ENCODE measurements around the gene PACSIN2. TPM values are rescaled to one million over a fixed set of nuclear protein-coding genes. Genes with fewer than 3 reads are reported as not detected.

Gene PACSIN2
- total and polyA plus RNA-seq, 10 of the 15 experiments (the other 5 are each of a cell fraction or from before 2014, with no cell fraction given) = 0.93 to 78.7 (median 46.8) TPM

DNA sequence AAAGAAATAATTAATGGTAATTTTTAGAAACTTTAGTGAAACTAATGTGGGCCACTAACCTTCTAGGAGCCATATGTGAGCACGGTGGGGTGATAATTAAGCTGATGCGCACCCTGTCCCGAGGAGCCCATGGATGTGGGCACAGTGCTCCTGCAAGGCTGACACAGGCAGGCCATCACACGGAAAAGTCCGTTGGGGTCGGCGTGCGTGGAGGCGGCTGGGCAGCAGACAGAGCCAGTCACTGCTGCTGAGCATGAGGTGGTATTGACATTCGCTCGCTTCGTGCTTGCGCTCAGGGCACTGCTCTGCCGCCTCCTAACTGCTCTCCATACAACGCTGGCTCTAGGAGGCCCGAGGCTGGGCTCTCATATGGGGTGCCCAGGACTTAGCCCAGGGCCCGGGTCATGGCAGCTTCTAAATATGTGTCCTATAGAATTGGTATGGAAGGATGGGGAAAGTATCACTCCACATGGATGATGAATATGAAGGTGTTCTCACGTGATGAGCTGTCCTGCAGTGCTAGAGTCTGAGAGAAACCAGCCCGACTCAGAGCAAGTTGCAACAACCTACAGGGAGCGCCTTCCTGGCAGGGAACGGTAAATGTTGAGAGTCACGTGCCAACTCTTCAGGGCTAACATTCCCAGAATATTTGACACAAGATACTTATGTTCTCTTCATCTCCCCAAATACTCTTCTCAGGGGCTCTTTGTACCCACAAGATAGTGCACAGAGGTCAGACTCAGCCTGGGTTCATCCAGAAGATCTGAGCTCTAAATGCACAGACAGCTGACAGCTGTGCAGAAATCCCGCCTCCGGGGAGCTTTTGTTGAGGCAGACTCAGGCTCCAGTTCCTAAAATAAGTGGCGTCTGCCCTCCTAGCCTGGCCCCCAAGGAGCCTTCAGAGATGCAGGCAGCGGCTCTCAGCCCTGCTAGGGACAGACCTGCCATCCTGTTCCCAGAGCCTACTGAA is 107.3 kb downstream of the PACSIN2 start:
- Histone ChIP-seq H3K4me1 (ENCODE audit: control insufficient read depth, insufficient read depth, low read length) (no peaks in the 10 kb centered on the region; the same call in 1 of the 2 replicates), H3K36me3 (ENCODE audit: control insufficient read depth in 2 of 2, insufficient read depth in 2 of 2, low read length in 1 of 2) (peaks cover 27 to 39% of the 10 kb centered on the region in 2 experiments; a peak in 3 of 4 replicates), H3K9ac (ENCODE audit: control insufficient read depth, insufficient read depth, low read length) (no peak overlapping the region), H3K4me3 (no peak overlapping the region), H3K27me3 (replicated peaks in 1 of 2; ENCODE audit: control insufficient read depth in 2 of 2, insufficient read depth in 2 of 2, low read length in 1 of 2) (no peaks in the 10 kb centered on the region), H3K9me3 (replicated peaks; ENCODE audit: control insufficient read depth, insufficient read depth, low read length) (no peaks in the 10 kb centered on the region), H3K27ac (ENCODE audit: control insufficient read depth, insufficient read depth) (no peak overlapping the region), H3K79me2 (ENCODE audit: control insufficient read depth, insufficient read depth, low read length) (peaks cover 5% of the 10 kb centered on the region), H3K4me2 (ENCODE audit: control insufficient read depth, insufficient read depth) (no peak overlapping the region), H2AFZ (ENCODE audit: control insufficient read depth, low read depth, low read length) (no peak overlapping the region), H4K20me1 (ENCODE audit: control insufficient read depth, insufficient read depth) (no peaks in the 10 kb centered on the region; the same call in 1 of the 2 replicates)
- TF ChIP-seq YBX1 (IDR thresholded peaks at IDR 0.05) (no peak), SMAD1 (IDR thresholded peaks at IDR 0.05; ENCODE audit: low read depth, partially characterized antibody) (no peak), BACH1 (IDR thresholded peaks at IDR 0.05; ENCODE audit: borderline replicate concordance) (no peak), RFX5 (IDR thresholded peaks at IDR 0.05; ENCODE audit: low read depth, low read length) (no peak), RB1 (IDR thresholded peaks at IDR 0.05; ENCODE audit: borderline replicate concordance) (no peak), PML (IDR thresholded peaks at IDR 0.05; ENCODE audit: low read length) (no peak), NRF1 (conservative IDR thresholded peaks at IDR 0.05; ENCODE audit: low read depth, low read length) (no peak), SP1 (IDR thresholded peaks at IDR 0.05; ENCODE audit: low read depth, low read length) (no peak), ZBED1 (IDR thresholded peaks at IDR 0.05; ENCODE audit: borderline replicate concordance) (no peak), CBX3 (IDR thresholded peaks at IDR 0.05; ENCODE audit: borderline replicate concordance, low read depth) (no peak), TCF7 (IDR thresholded peaks at IDR 0.05; ENCODE audit: borderline replicate concordance) (no peak), YY1 (IDR thresholded peaks at IDR 0.05; ENCODE audit: low read depth, low read length) (no peak), JUNB (IDR thresholded peaks at IDR 0.05) (no peak), RUNX3 (IDR thresholded peaks at IDR 0.05; ENCODE audit: low read length) (no peak), NFIC (IDR thresholded peaks at IDR 0.05; ENCODE audit: low read depth, low read length) (no peak)
- TF ChIP-seq, protein P1, sequence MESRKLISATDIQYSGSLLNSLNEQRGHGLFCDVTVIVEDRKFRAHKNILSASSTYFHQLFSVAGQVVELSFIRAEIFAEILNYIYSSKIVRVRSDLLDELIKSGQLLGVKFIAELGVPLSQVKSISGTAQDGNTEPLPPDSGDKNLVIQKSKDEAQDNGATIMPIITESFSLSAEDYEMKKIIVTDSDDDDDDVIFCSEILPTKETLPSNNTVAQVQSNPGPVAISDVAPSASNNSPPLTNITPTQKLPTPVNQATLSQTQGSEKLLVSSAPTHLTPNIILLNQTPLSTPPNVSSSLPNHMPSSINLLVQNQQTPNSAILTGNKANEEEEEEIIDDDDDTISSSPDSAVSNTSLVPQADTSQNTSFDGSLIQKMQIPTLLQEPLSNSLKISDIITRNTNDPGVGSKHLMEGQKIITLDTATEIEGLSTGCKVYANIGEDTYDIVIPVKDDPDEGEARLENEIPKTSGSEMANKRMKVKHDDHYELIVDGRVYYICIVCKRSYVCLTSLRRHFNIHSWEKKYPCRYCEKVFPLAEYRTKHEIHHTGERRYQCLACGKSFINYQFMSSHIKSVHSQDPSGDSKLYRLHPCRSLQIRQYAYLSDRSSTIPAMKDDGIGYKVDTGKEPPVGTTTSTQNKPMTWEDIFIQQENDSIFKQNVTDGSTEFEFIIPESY (IDR thresholded peaks at IDR 0.05) = no peak
- ATAC-seq (no peak), FAIRE-seq (no peak), DNase-seq (ENCODE audit: low read depth, low spot score) (no peak)
- POLR2A ChIA-PET = interaction anchor here (0.5 kb wide), 1 partner anchor 879 kb away, joined by 4 read pairs; no protein-coding TSS in a partner anchor
- CTCF ChIA-PET = interaction anchor here (1.0 kb wide), 1 partner anchor 58 kb away, joined by 5 read pairs; no protein-coding TSS in a partner anchor
- RAD21 ChIA-PET (ENCODE audit: unreplicated experiment) = no interaction called here
- 93% methylated on average over 26 of the region's 26 CpGs for WGBS (ENCODE audit: insufficient coverage, insufficient replicate concordance, low lambda C conversion rate, missing lambda C conversion rate)
- intact Hi-C loops (cut with micrococcal nuclease; ENCODE audit: unreplicated experiment) = no loop called here
- no TSS peak for BruUV-seq (replicated peaks)
- in situ Hi-C loops (cut with MboI) = no loop called here
- SMC1A ChIA-PET (ENCODE audit: uncharacterized antibody, unreplicated experiment) = interaction anchor here (0.6 to 1.5 kb wide), 3 partner anchors 13 to 1970 kb away, joined by 3 read pairs; no protein-coding TSS in a partner anchor

All from GM12878 (cell line).